ENCODE measurements around the gene NKAP. TPM values are rescaled to one million over a fixed set of nuclear protein-coding genes. Genes with fewer than 3 reads are reported as not detected.

The NKAP gene
- total and polyA plus RNA-seq, 2 donors (not counting 1 experiment from before 2014, with no cell fraction given): 2.3 to 17.9 TPM

- H3K4me2 ChIP-seq (replicated peaks; ENCODE audit: low read depth, low read length, poor library complexity, severe bottlenecking): no peak overlapping the region
- intact Hi-C loops (cut with micrococcal nuclease): no loop called here
- H3K27me3 ChIP-seq (replicated peaks in 1 of 4; ENCODE audit: control extremely low read depth in 1 of 4, control insufficient read depth in 3 of 4, insufficient read depth in 4 of 4, low read length in 3 of 4): no peaks in the 10 kb centered on the region
- no peak overlapping the region for H3K9ac ChIP-seq (ENCODE audit: low read length)
- H3K27ac Mint-ChIP-seq: no peak overlapping the region
- peaks cover 0 to 8% of the 10 kb centered on the region in 2 experiments for H3K36me3 ChIP-seq (replicated peaks in 1 of 2; ENCODE audit: control extremely low read depth in 1 of 2, control insufficient read depth in 1 of 2, extremely low read depth in 1 of 2, insufficient read depth in 2 of 2, low read length in 1 of 2)
- no peak overlapping the region for H2AFZ ChIP-seq (ENCODE audit: insufficient read depth, low read depth, low read length, poor library complexity, severe bottlenecking)
- ChIA-PET CTCF (interaction anchor here (0.7 to 1.0 kb wide), 2 partner anchors 149 to 363 kb away, joined by 3 to 5 read pairs; no protein-coding TSS in a partner anchor), POLR2A (interaction anchor here (0.5 kb wide), 1 partner anchor 275 kb away, joined by 6 read pairs; no protein-coding TSS in a partner anchor)
- H3K9me3 Mint-ChIP-seq (ENCODE audit: insufficient read depth): no peaks in the 10 kb centered on the region
- H3K27me3 Mint-ChIP-seq: no peaks in the 10 kb centered on the region
- WGBS (ENCODE audit: insufficient coverage): no CpG with 5 or more reads among the region's 2 CpGs
- no peaks in the 10 kb centered on the region for H3K79me2 ChIP-seq (ENCODE audit: control insufficient read depth, insufficient read depth, low read length)
- peaks cover 12% of the 10 kb centered on the region for H3K4me1 Mint-ChIP-seq
- H3K9me3 ChIP-seq (ENCODE audit: control extremely low read depth in 1 of 3, control insufficient read depth in 2 of 3, insufficient read depth in 1 of 3, low read length in 2 of 3): no peaks in the 10 kb centered on the region
- H4K20me1 ChIP-seq (ENCODE audit: control insufficient read depth, insufficient read depth, low read length, poor library complexity, severe bottlenecking): no peaks in the 10 kb centered on the region
- no peak overlapping the region for H3K4me3 ChIP-seq (ENCODE audit: control extremely low read depth in 1 of 5, extremely low read depth in 1 of 5, insufficient read depth in 1 of 5, low read depth in 2 of 5, low read length in 4 of 5)
- H3K27ac ChIP-seq (ENCODE audit: low read length in 2 of 2): no peak overlapping the region
- H3K4me3 Mint-ChIP-seq: no peak overlapping the region
- peaks cover 0 to 5% of the 10 kb centered on the region in 2 donors for H3K4me1 ChIP-seq (ENCODE audit: control insufficient read depth in 2 of 2, insufficient read depth in 2 of 2, low read length in 2 of 2)
- no peak for ATAC-seq (ENCODE audit: low read depth)
- no peak for DNase-seq
- no peak for TF ChIP-seq CTCF (IDR thresholded peaks at IDR 0.05)
Observed at GRCh38 chrX:119878740-119879139, 64.8 kb downstream of the NKAP start.

- TF ChIP-seq EZH2 (IDR thresholded peaks at IDR 0.05; ENCODE audit: borderline replicate concordance, insufficient read depth, low read depth, low read length, poor library complexity, severe bottlenecking) (no peak), CTCF (IDR thresholded peaks at IDR 0.05) (no peak)
- peak within 1 kb of the TSS; percentile 91 to 94 for H3K27ac ChIP-seq (ENCODE audit: low read length in 2 of 2)
- ChIA-PET CTCF (no interaction called here), POLR2A (interaction anchor here (0.6 to 2.6 kb wide), 6 partner anchors 13 to 408 kb away, joined by 3 to 13 read pairs (median 4); partner anchors contain the start of genes RPL39 and UPF3B)
- Mint-ChIP-seq H3K27ac (peak within 1 kb of the TSS; percentile 100), H3K4me3 (peak within 1 kb of the TSS; percentile 98), H3K9me3 (ENCODE audit: insufficient read depth) (no peaks in the 10 kb centered on the region), H3K4me1 (peaks cover 22% of the 10 kb centered on the region), H3K27me3 (no peaks in the 10 kb centered on the region)
- ATAC-seq (ENCODE audit: low read depth) (peak; percentile 88), DNase-seq (peak; percentile 90)
- H3K79me2 ChIP-seq (ENCODE audit: control insufficient read depth, insufficient read depth, low read length): peaks cover 24% of the 10 kb centered on the region
- peak within 1 kb of the TSS; percentile 71 for H3K4me2 ChIP-seq (replicated peaks; ENCODE audit: low read depth, low read length, poor library complexity, severe bottlenecking)
- H2AFZ ChIP-seq (ENCODE audit: insufficient read depth, low read depth, low read length, poor library complexity, severe bottlenecking): peak within 1 kb of the TSS; percentile 84
- H3K9me3 ChIP-seq (ENCODE audit: control extremely low read depth in 1 of 3, control insufficient read depth in 2 of 3, insufficient read depth in 1 of 3, low read length in 2 of 3): no peaks in the 10 kb centered on the region
- peak within 1 kb of the TSS; percentile 64 to 87 (median 79) for H3K4me3 ChIP-seq (ENCODE audit: control extremely low read depth in 1 of 5, extremely low read depth in 1 of 5, insufficient read depth in 1 of 5, low read depth in 2 of 5, low read length in 4 of 5)
- peaks cover 6% of the 10 kb centered on the region for H4K20me1 ChIP-seq (ENCODE audit: control insufficient read depth, insufficient read depth, low read length, poor library complexity, severe bottlenecking)
- H3K27me3 ChIP-seq (replicated peaks in 1 of 4; ENCODE audit: control extremely low read depth in 1 of 4, control insufficient read depth in 3 of 4, insufficient read depth in 4 of 4, low read length in 3 of 4): no peaks in the 10 kb centered on the region
- H3K9ac ChIP-seq (ENCODE audit: low read length): peak within 1 kb of the TSS; percentile 89
- peaks cover 7 to 16% of the 10 kb centered on the region in 2 donors for H3K4me1 ChIP-seq (ENCODE audit: control insufficient read depth in 2 of 2, insufficient read depth in 2 of 2, low read length in 2 of 2)
- peaks cover 0 to 8% of the 10 kb centered on the region in 2 experiments for H3K36me3 ChIP-seq (replicated peaks in 1 of 2; ENCODE audit: control extremely low read depth in 1 of 2, control insufficient read depth in 1 of 2, extremely low read depth in 1 of 2, insufficient read depth in 2 of 2, low read length in 1 of 2)
- WGBS (ENCODE audit: insufficient coverage): under 1% methylated on average over 46 of the region's 62 CpGs
- intact Hi-C loops (cut with micrococcal nuclease): loop anchor here (1.0 to 5.0 kb wide), 6 partner anchors 18 to 404 kb away; partner anchors contain the start of genes NKAP, RPL39, SEPTIN6 and SLC25A5
Observed at GRCh38 chrX:119871599-119872395, 71.8 kb downstream of the NKAP start, which contains the start of the genes NDUFA1 and RNF113A. NDUFA1 (plus strand) TSS chrX:119871832; CDS start chrX:119871912, 80 bp downstream. RNF113A (minus strand) TSS chrX:119871733; CDS start chrX:119871613, 120 bp downstream.

All from B cell (primary cell).